Natural killer cell (primary cell): ENCODE data around the gene VEZT. TPM values are rescaled to one million over a fixed set of nuclear protein-coding genes. Genes with fewer than 3 reads are reported as not detected.

Experiments used
- ATAC-seq, 3 donors: fragments of 150-1000 bp in 2 of 3; fragments of 200-7000 bp in 1 of 3; cut with Tn5 transposase; 1 replicate in 1 of 3; 2 replicates in 2 of 3; pipeline ENCODE4 v1.10.0; 2021; ENCODE audit warnings: mild to moderate bottlenecking in 2 of 3, moderate library complexity in 2 of 3
- DNase-seq, 2 donors: peaks; one replicate each; pipeline versions ENCODE4 v3.0.0 to v3.0.0-alpha.2; 2013 to 2021; ENCODE audit warnings: mixed read lengths in 1 of 2
- H3K27ac ChIP-seq: one replicate; pipeline ENCODE4 v1.5.1; 2013; ENCODE audit warnings: mild to moderate bottlenecking, low read length
- H3K27me3 ChIP-seq: one replicate; pipeline ENCODE4 v1.6.1; 2013; ENCODE audit warnings: low read length; ENCODE audit not compliant: control insufficient read depth, insufficient read depth
- H3K36me3 ChIP-seq: one replicate; pipeline ENCODE4 v1.6.1; 2013; ENCODE audit warnings: low read length; ENCODE audit not compliant: control insufficient read depth, insufficient read depth
- H3K4me1 ChIP-seq: one replicate; pipeline ENCODE4 v1.6.1; 2013; ENCODE audit warnings: low read length; ENCODE audit not compliant: control insufficient read depth, insufficient read depth
- H3K4me3 ChIP-seq: one replicate; pipeline ENCODE4 v1.5.1; 2013; ENCODE audit warnings: low read length
- H3K9me3 ChIP-seq: one replicate; pipeline ENCODE4 v1.6.1; 2013; ENCODE audit warnings: low read length; ENCODE audit not compliant: control insufficient read depth, insufficient read depth
- H3K27ac Mint-ChIP-seq, 2 donors: one replicate each; pipeline ENCODE4 v1.8.0; 2022; ENCODE audit warnings: mild to moderate bottlenecking in 2 of 2, mixed read lengths in 2 of 2, moderate library complexity in 1 of 2
- H3K27me3 Mint-ChIP-seq, 2 donors: one replicate each; pipeline ENCODE4 v1.8.0; 2022; ENCODE audit warnings: low read depth in 2 of 2, mixed read lengths in 2 of 2
- H3K36me3 Mint-ChIP-seq: one replicate; pipeline ENCODE4 v1.8.0; 2022; ENCODE audit warnings: mixed read lengths
- H3K4me1 Mint-ChIP-seq, 2 donors: one replicate each; pipeline ENCODE4 v1.8.0; 2022; ENCODE audit warnings: mixed read lengths in 2 of 2
- H3K4me3 Mint-ChIP-seq: one replicate; pipeline ENCODE4 v1.8.0; 2022; ENCODE audit warnings: mild to moderate bottlenecking, moderate library complexity, mixed read lengths
- H3K9me3 Mint-ChIP-seq, 2 donors: one replicate each; pipeline ENCODE4 v1.8.0; 2022; ENCODE audit warnings: mixed read lengths in 2 of 2
- WGBS: methylation state at CpG from one replicate; pipeline ENCODE4 v1.1.7; 2013; ENCODE audit warnings: missing lambda C conversion rate; ENCODE audit not compliant: insufficient coverage; 5-methylcytosine and 5-hydroxymethylcytosine counted together
- intact Hi-C: fragments of 100-400 bp; cut with micrococcal nuclease; formaldehyde crosslinking; loops from one replicate; pipeline ENCODE4 v1.14.2; 2022
- total RNA-seq, 4 donors: library from RNA; stranded (reverse); fragments of 120-200 nt in 1 of 4; gene quantifications; one replicate each; pipeline versions ENCODE4 v1.2.3 to v1.2.4, GENCODE V29; 2013 to 2022
- TF ChIP-seq, protein P1 (sequence below): fragments of 200-600 bp; IDR thresholded peaks from one replicate; pipeline ENCODE4 v1.8.0; 2022; ENCODE audit warnings: antibody characterized with exemption

Gene VEZT
- total RNA-seq, 3 donors from 2014 or later (not counting 1 experiment from before 2014, with no cell fraction given), result 32.7 to 37.0 (median 35.1) TPM

DNA sequence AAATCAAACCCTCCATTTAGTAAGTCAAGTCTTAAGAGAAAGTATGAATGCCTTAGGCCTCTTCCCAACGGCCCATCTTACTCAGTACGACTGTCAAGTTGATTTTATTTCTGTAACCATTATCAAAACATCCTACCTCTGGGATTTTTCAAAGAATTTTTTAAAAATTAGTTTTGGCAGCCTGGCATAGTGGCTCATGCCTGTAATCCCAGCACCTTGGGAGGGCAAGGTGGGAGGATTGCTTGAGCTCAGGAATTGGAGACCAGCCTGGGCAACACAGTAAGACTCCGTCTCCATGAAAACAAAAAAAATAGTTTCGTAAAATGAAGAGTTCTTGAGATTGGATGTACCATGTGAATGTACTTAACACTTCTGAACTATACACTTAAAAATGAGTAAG lies 4.5 kb upstream of the VEZT start:
- Histone ChIP-seq H3K36me3 (no peaks in the 10 kb centered on the region), H3K4me3 (no peak overlapping the region), H3K9me3 (no peaks in the 10 kb centered on the region), H3K27me3 (peaks cover 5% of the 10 kb centered on the region), H3K4me1 (peaks cover 5% of the 10 kb centered on the region), H3K27ac (no peak overlapping the region)
- no peak for DNase-seq
- Mint-ChIP-seq H3K36me3 (peaks cover 6% of the 10 kb centered on the region), H3K4me3 (no peak overlapping the region), H3K27me3 (peaks cover 9 to 22% of the 10 kb centered on the region in 2 donors), H3K4me1 (peaks cover 17 to 21% of the 10 kb centered on the region in 2 donors), H3K9me3 (no peaks in the 10 kb centered on the region), H3K27ac (no peak overlapping the region)
- TF ChIP-seq, protein P1, sequence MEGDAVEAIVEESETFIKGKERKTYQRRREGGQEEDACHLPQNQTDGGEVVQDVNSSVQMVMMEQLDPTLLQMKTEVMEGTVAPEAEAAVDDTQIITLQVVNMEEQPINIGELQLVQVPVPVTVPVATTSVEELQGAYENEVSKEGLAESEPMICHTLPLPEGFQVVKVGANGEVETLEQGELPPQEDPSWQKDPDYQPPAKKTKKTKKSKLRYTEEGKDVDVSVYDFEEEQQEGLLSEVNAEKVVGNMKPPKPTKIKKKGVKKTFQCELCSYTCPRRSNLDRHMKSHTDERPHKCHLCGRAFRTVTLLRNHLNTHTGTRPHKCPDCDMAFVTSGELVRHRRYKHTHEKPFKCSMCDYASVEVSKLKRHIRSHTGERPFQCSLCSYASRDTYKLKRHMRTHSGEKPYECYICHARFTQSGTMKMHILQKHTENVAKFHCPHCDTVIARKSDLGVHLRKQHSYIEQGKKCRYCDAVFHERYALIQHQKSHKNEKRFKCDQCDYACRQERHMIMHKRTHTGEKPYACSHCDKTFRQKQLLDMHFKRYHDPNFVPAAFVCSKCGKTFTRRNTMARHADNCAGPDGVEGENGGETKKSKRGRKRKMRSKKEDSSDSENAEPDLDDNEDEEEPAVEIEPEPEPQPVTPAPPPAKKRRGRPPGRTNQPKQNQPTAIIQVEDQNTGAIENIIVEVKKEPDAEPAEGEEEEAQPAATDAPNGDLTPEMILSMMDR, result no peak
- intact Hi-C loops, result loop anchor here (10.0 kb wide), 1 partner anchor 1538 kb away; the partner anchor contains the start of gene CRADD
- ATAC-seq, result no peak
- WGBS, result 93% methylated on average over 3 of the region's 4 CpGs

DNA sequence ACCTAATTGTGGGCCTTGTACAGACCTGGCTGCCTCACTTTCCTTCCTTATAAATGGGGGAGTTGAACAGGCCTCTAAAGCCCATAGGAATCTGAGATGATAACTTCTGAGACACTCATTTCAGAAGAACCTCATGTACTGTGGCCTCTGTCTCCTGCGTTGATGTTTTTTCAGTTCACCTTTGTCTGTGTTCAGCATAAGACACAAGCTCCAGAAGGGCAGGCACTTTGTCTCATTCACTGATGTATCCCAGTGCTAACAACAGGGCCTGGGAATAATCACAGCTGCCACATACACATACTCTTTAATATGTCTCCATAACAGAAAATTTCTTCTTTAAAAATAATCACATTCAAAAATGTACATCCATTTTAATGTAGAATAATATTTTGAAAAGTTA lies 3.7 kb upstream of the VEZT start:
- Mint-ChIP-seq H3K27me3 (peaks cover 9 to 22% of the 10 kb centered on the region in 2 donors), H3K4me3 (no peak overlapping the region), H3K9me3 (no peaks in the 10 kb centered on the region), H3K36me3 (peaks cover 6% of the 10 kb centered on the region), H3K27ac (no peak overlapping the region), H3K4me1 (peaks cover 25 to 29% of the 10 kb centered on the region in 2 donors)
- TF ChIP-seq, protein P1, result no peak
- H3K9me3 ChIP-seq, result no peaks in the 10 kb centered on the region
- H3K36me3 ChIP-seq, result no peaks in the 10 kb centered on the region
- ATAC-seq (no peak), DNase-seq (no peak)
- H3K4me1 ChIP-seq, result peaks cover 10% of the 10 kb centered on the region
- H3K27ac ChIP-seq, result no peak overlapping the region
- no peak overlapping the region for H3K4me3 ChIP-seq
- peaks cover 5% of the 10 kb centered on the region for H3K27me3 ChIP-seq
- intact Hi-C loops, result loop anchor here (10.0 kb wide), 1 partner anchor 1539 kb away; the partner anchor contains the start of gene CRADD
- 90% methylated on average over 1 of the region's 1 CpG for WGBS

DNA sequence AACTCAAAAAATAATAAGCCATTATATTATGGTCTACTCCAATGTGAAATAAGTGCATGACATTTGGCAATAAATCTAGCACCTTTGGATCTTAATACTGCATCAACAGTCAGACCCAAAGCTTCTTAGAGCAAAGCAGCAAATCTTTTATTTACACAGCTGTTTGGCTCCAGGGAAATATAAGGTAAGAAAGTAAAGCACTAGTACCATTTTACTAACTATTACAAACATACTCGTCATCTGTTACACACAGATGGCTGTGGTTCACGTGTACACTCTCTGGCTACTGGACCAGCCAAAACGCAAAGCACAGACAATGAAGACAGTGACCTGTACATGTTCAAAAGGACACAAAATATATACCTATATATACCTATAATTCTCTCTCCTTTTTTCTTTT lies 3.1 kb upstream of the VEZT start:
- H3K27ac ChIP-seq, result no peak overlapping the region
- Mint-ChIP-seq H3K4me1 (peaks cover 27 to 31% of the 10 kb centered on the region in 2 donors), H3K27me3 (peaks cover 6 to 22% of the 10 kb centered on the region in 2 donors), H3K36me3 (peaks cover 6% of the 10 kb centered on the region), H3K27ac (no peak overlapping the region), H3K4me3 (no peak overlapping the region), H3K9me3 (no peaks in the 10 kb centered on the region)
- H3K9me3 ChIP-seq, result no peaks in the 10 kb centered on the region
- WGBS, result 82% methylated on average over 3 of the region's 3 CpGs
- H3K27me3 ChIP-seq, result peaks cover 5% of the 10 kb centered on the region
- no peaks in the 10 kb centered on the region for H3K36me3 ChIP-seq
- peaks cover 10% of the 10 kb centered on the region for H3K4me1 ChIP-seq
- intact Hi-C loops, result loop anchor here (10.0 kb wide), 1 partner anchor 1540 kb away; the partner anchor contains the start of gene CRADD
- H3K4me3 ChIP-seq, result no peak overlapping the region
- TF ChIP-seq, protein P1, result no peak
- DNase-seq, result no peak
- ATAC-seq, result no peak

DNA sequence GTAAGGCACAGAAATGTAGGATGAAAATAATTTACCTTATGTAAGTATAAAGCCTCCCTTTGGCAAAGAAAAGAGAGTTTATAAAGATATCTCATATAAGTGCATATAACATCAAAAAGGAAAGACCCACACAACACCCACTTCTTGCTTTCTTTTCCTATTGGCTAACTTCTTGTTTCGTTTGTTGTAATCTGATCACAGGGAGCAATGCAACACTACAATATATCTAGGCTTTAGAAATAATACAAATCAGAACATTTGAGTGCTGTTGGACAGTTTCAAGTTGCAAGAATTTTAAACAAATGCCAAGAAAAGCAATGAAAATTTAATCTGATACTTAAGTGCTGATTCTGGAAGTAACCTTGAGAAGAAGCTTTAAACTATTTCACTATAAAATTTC lies 1.7 kb upstream of the VEZT start:
- Histone ChIP-seq H3K27ac (no peak overlapping the region), H3K36me3 (no peaks in the 10 kb centered on the region), H3K4me1 (peaks cover 10% of the 10 kb centered on the region), H3K27me3 (peaks cover 5% of the 10 kb centered on the region), H3K9me3 (no peaks in the 10 kb centered on the region), H3K4me3 (no peak overlapping the region)
- Mint-ChIP-seq H3K9me3 (no peaks in the 10 kb centered on the region), H3K4me1 (peaks cover 27 to 31% of the 10 kb centered on the region in 2 donors), H3K27me3 (peaks cover 6 to 10% of the 10 kb centered on the region in 2 donors), H3K4me3 (peak overlapping the region; percentile 100), H3K27ac (peak overlapping the region; percentile 91 to 97), H3K36me3 (peaks cover 6% of the 10 kb centered on the region)
- DNase-seq (no peak), ATAC-seq (no peak)
- TF ChIP-seq, protein P1, result no peak
- intact Hi-C loops, result loop anchor here (5.0 to 10.0 kb wide), 3 partner anchors 144 to 1541 kb away; partner anchors contain the start of genes CRADD, NR2C1 and SNRPF
- 33% methylated on average over 1 of the region's 1 CpG for WGBS
